ENCODE results near the gene TOR1A. TPM values are rescaled to one million over a fixed set of nuclear protein-coding genes. Genes with fewer than 3 reads are reported as not detected.

Gene TOR1A, protein sequence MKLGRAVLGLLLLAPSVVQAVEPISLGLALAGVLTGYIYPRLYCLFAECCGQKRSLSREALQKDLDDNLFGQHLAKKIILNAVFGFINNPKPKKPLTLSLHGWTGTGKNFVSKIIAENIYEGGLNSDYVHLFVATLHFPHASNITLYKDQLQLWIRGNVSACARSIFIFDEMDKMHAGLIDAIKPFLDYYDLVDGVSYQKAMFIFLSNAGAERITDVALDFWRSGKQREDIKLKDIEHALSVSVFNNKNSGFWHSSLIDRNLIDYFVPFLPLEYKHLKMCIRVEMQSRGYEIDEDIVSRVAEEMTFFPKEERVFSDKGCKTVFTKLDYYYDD
- 10 to 100 TPM; 23.7 to 61.4 (median 39.5) TPM for total RNA-seq
- 10 to 100 TPM; 19.7 to 51.1 (median 25.5) TPM for polyA plus RNA-seq
- long read RNA-seq, donor 1, transcript TOR1A-201 (5 exons, 2,076 nt): major isoform, 24 of 41 reads
- long read RNA-seq, donor 1, partial matches to known transcripts: 14 of 41 reads
- long read RNA-seq, donor 1, other reads (novel, unspliced or antisense): 0 of 41 reads
- long read RNA-seq, donor 2, transcript TOR1A-201 (5 exons, 2,076 nt): major isoform, 9 of 9 reads
- long read RNA-seq, donor 2, partial matches to known transcripts: 0 of 9 reads
- long read RNA-seq, donor 2, other reads (novel, unspliced or antisense): 0 of 9 reads
- long read RNA-seq, donor 3, transcript TOR1A-201 (5 exons, 2,076 nt): major isoform, 14 of 30 reads
- long read RNA-seq, donor 3, partial matches to known transcripts: 14 of 30 reads
- long read RNA-seq, donor 3, other reads (novel, unspliced or antisense): 0 of 30 reads
- long read RNA-seq, donor 4, transcript TOR1A-201 (5 exons, 2,076 nt): major isoform, 50 of 54 reads
- long read RNA-seq, donor 4, partial matches to known transcripts: 1 of 54 reads
- long read RNA-seq, donor 4, other reads (novel, unspliced or antisense): 3 of 54 reads
- long read RNA-seq, donor 5, transcript TOR1A-201 (5 exons, 2,076 nt): major isoform, 78 of 89 reads
- long read RNA-seq, donor 5, partial matches to known transcripts: 1 of 89 reads
- long read RNA-seq, donor 5, other reads (novel, unspliced or antisense): 9 of 89 reads
- long read RNA-seq, donor 6, transcript TOR1A-201 (5 exons, 2,076 nt): major isoform, 28 of 30 reads
- long read RNA-seq, donor 6, partial matches to known transcripts: 1 of 30 reads
- long read RNA-seq, donor 6, other reads (novel, unspliced or antisense): 1 of 30 reads
- long read RNA-seq, donor 7, transcript TOR1A-201 (5 exons, 2,076 nt): major isoform, 15 of 25 reads
- long read RNA-seq, donor 7, partial matches to known transcripts: 6 of 25 reads
- long read RNA-seq, donor 7, other reads (novel, unspliced or antisense): 0 of 25 reads
- long read RNA-seq, donor 8, transcript TOR1A-201 (5 exons, 2,076 nt): major isoform, 30 of 31 reads
- long read RNA-seq, donor 8, partial matches to known transcripts: 0 of 31 reads
- long read RNA-seq, donor 8, other reads (novel, unspliced or antisense): 0 of 31 reads
- long read RNA-seq, donor 9, transcript TOR1A-201 (5 exons, 2,076 nt): major isoform, 18 of 19 reads
- long read RNA-seq, donor 9, partial matches to known transcripts: 0 of 19 reads
- long read RNA-seq, donor 9, other reads (novel, unspliced or antisense): 0 of 19 reads
- long read RNA-seq, donor 10, transcript TOR1A-201 (5 exons, 2,076 nt): major isoform, 12 of 13 reads
- long read RNA-seq, donor 10, partial matches to known transcripts: 0 of 13 reads
- long read RNA-seq, donor 10, other reads (novel, unspliced or antisense): 0 of 13 reads

DNA sequence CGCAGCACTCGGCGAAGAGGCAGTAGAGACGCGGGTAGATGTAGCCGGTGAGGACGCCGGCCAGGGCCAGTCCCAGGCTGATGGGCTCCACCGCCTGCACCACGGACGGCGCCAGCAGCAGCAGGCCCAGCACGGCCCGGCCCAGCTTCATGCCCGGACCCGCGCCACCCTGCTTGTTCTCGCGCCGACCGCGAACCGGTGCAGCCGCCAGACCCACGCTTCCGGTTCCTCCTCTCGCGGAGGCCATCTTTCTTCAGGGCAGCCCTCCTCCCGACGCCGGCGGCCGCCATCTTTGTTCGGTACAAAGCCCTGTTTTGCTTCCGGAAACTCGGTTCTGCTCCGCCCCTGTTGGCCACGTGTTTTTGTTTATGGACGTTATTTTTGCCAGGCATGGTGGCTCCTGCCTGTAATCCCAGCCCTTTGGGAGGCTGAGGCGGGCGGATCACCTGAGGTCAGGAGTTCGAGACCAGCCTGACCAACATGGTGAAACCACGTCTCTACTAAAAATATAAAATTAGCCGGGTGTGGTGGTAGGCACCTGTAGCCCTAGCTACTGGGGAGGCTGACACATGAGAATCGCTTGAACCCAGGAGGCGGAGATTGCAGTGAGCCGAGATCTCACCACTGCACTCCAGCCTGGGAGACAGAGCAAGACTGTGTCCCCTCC is at the start of gene TOR1A:
Gene TOR1A, minus strand, starts transcription at position 202 of the 667 bp plus-strand sequence. Its CDS starts 51 bp downstream, at position 151.
- peak; percentile 17 to 71 for TF ChIP-seq POLR2A (IDR thresholded peaks at IDR 0.05)
- TF ChIP-seq, protein P1, sequence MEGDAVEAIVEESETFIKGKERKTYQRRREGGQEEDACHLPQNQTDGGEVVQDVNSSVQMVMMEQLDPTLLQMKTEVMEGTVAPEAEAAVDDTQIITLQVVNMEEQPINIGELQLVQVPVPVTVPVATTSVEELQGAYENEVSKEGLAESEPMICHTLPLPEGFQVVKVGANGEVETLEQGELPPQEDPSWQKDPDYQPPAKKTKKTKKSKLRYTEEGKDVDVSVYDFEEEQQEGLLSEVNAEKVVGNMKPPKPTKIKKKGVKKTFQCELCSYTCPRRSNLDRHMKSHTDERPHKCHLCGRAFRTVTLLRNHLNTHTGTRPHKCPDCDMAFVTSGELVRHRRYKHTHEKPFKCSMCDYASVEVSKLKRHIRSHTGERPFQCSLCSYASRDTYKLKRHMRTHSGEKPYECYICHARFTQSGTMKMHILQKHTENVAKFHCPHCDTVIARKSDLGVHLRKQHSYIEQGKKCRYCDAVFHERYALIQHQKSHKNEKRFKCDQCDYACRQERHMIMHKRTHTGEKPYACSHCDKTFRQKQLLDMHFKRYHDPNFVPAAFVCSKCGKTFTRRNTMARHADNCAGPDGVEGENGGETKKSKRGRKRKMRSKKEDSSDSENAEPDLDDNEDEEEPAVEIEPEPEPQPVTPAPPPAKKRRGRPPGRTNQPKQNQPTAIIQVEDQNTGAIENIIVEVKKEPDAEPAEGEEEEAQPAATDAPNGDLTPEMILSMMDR (IDR thresholded peaks at IDR 0.05): no peak
- Histone ChIP-seq H3K27me3 (no peaks in the 10 kb centered on the region), H3K9me3 (replicated peaks in 1 of 3) (no peaks in the 10 kb centered on the region), H3K4me1 (replicated peaks in 1 of 2) (peaks cover 7 to 8% of the 10 kb centered on the region in 2 donors), H3K36me3 (replicated peaks in 1 of 2) (peaks cover 0 to 50% of the 10 kb centered on the region in 2 donors), H3K27ac (peak within 1 kb of the TSS in 4 of 5 donors; percentile 69 to 85 (median 79)), H3K4me3 (peak within 1 kb of the TSS in 3 of 4 donors; percentile 62 to 98 (median 92))
- peak; percentile 93 to 98 (median 96) for DNase-seq
- intact Hi-C loops (cut with DNase I): no loop called here
- WGBS, 4 donors: 4 to 7% (median 4%) methylated on average over 26 to 47 of the region's 47 CpGs

DNA sequence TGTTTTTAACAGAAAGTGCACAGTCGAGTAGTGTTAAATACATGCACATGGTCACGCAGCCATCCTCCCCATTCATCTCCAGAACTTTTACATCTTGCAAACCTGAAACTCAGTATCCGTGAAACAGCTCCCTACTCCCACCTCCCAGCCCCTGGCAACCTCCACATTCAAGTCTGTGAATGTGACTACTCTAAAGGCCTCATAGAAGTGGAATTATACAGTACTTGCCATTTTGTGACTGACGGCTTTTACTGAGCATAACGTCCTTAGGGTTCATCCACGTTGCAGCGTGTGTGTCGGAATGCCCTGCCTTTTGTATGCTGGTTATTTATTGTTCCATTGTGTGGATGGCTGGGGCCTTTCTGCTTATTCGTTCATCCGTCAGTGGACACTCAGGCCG is 47.1 kb upstream of the TOR1A start:
- Histone ChIP-seq H3K36me3 (replicated peaks in 1 of 2) (peaks cover 0 to 38% of the 10 kb centered on the region in 2 donors), H3K27me3 (no peaks in the 10 kb centered on the region), H3K4me3 (no peak overlapping the region), H3K9me3 (replicated peaks in 1 of 3) (no peaks in the 10 kb centered on the region), H3K27ac (no peak overlapping the region), H3K4me1 (replicated peaks in 1 of 2) (no peaks in the 10 kb centered on the region)
- DNase-seq: no peak
- 91 to 96% (median 94%) methylated on average over 10 to 11 of the region's 11 CpGs for WGBS, 4 donors
- intact Hi-C loops (cut with DNase I): no loop called here
- no peak for TF ChIP-seq POLR2A (IDR thresholded peaks at IDR 0.05)
- TF ChIP-seq, protein P1 (IDR thresholded peaks at IDR 0.05): no peak

DNA sequence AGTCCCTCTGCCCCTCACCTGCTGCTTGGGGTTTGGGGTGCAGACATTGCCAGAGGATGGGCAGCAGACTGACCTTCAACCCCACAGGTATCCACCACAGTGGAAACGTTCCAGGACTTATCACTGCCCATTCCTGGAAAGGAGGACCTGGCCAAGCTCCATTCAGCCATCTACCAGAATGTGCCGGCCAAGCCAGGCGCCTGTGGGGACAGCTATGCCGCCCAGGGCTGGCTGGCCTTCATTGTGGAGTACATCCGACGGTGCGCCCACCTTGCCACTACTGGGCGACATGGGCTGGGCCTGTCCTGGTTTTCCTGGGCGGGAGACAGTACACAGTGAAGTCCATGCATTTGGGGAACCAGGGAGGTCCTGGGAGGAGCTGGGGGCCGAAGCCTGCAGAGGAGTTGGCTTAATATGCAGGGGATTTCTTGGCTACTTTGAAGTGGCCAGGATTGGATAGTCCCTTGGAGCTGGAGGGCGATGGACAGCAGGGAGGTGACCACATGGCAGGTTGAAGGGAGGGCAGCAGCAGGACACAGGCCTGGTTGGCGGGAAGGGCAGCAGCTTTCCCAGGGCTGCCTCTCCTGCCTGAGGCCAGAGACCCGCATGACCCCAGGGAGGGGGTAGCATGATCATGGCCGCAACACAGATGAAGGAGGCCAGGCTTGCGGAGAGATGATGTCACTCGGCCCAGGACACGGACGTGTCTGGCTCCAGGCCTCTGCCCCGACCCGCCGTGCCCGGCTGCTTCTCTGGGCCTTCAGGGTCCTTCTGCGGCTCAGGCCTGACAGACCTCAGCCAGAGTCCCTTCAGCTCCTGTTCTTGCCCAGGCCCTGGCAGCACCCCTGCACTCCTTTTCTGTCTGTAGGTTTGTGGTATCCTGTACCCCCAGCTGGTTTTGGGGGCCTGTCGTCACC is 45.9 kb upstream of the TOR1A start:
- peaks cover 0 to 38% of the 10 kb centered on the region in 2 donors for H3K36me3 ChIP-seq (replicated peaks in 1 of 2)
- H3K9me3 ChIP-seq (replicated peaks in 1 of 3): no peaks in the 10 kb centered on the region
- H3K4me1 ChIP-seq (replicated peaks in 1 of 2): no peaks in the 10 kb centered on the region
- no peak for TF ChIP-seq POLR2A (IDR thresholded peaks at IDR 0.05)
- TF ChIP-seq, protein P1 (IDR thresholded peaks at IDR 0.05): no peak
- H3K27me3 ChIP-seq: no peaks in the 10 kb centered on the region
- H3K4me3 ChIP-seq: no peak overlapping the region
- no peak overlapping the region for H3K27ac ChIP-seq
- DNase-seq: no peak
- WGBS, 4 donors: 89 to 94% (median 91%) methylated on average over 9 to 24 of the region's 24 CpGs
- intact Hi-C loops (cut with DNase I): no loop called here

Data from adrenal gland (tissue), 19 donors.